GM13976 (cell line): Measurements from ENCODE around the gene TACR2.

ENCODE experiments used
- DNase-seq: peaks from one replicate; pipeline ENCODE4 v3.0.0; 2012; ENCODE audit warnings: low spot score
- in situ Hi-C: fragments of 300-500 bp; cut with MboI; formaldehyde crosslinking; loops from one replicate; pipeline ENCODE4 v1.12.0; 2022; ENCODE audit warnings: low sequenced_read_pairs, mixed read lengths, inconsistent platforms; ENCODE audit not compliant: unreplicated experiment
- TF ChIP-seq, protein P1 (sequence below): IDR thresholded peaks from 2 replicates; pipeline ENCODE4 v1.5.1; 2012; ENCODE audit warnings: borderline replicate concordance, mild to moderate bottlenecking; ENCODE audit not compliant: insufficient read depth; ENCODE audit errors: extremely low read depth, missing control alignments, control extremely low read depth

The TACR2 gene

DNA sequence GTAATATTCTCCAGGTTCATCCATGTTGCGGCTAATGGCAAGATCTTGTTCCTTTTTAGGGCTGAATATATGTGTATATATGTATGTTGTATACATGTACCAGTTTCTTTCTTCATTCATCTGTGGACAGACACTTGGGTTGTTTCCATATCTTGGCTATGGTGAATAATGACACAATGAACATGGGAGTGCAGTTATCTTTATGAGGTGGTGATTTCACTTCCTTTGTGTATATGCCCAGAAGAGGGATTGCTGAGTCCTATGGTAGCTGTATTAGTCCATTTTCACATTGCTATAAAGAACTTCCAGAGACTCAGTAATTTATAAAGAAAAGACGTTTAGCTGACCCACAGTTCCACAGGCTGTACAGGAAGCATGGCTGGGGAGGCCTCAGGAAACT lies 17.5 kb upstream of the TACR2 start:
- in situ Hi-C loops: no loop called here
- DNase-seq: no peak
- TF ChIP-seq, protein P1, sequence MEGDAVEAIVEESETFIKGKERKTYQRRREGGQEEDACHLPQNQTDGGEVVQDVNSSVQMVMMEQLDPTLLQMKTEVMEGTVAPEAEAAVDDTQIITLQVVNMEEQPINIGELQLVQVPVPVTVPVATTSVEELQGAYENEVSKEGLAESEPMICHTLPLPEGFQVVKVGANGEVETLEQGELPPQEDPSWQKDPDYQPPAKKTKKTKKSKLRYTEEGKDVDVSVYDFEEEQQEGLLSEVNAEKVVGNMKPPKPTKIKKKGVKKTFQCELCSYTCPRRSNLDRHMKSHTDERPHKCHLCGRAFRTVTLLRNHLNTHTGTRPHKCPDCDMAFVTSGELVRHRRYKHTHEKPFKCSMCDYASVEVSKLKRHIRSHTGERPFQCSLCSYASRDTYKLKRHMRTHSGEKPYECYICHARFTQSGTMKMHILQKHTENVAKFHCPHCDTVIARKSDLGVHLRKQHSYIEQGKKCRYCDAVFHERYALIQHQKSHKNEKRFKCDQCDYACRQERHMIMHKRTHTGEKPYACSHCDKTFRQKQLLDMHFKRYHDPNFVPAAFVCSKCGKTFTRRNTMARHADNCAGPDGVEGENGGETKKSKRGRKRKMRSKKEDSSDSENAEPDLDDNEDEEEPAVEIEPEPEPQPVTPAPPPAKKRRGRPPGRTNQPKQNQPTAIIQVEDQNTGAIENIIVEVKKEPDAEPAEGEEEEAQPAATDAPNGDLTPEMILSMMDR: no peak

DNA sequence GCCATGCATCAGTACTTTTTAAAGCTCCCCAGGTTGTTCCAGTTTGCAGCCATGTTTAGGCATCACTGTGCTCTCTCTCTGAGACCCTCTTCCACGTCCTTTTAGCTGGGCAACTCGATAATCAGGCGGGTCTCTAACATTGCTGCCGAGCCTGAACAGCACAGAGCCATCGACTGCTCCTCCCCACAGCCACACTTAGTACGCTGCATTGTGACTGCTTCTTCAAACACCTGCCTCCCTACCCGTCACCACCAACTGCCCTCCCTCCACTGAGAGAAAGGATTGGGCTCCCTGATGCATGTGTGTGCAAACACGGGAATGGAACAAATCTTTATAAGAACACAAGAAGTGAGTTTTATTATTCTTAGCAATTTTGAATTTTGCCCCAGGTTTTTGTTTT lies 11.4 kb upstream of the TACR2 start:
- DNase-seq: no peak
- in situ Hi-C loops: loop anchor here (10.0 kb wide), 1 partner anchor 77 kb away; no protein-coding TSS in a partner anchor
- TF ChIP-seq, protein P1: no peak

DNA sequence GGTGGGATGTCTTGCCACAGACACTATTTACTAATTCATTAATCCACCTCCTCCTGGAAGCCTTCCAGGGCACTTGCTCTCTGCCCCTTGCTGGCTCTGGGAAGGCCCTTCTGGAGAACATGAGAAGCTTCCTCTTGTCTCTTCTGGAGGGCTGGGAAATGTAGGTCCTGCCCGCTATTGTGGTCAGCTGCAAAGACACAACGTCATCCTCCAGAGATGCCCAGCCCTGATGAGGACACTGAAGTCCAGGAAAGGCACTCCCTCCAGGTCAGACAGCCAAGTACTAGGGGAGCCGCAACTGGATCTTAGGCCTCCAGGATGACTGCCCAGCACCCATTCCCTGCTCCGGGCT lies 9.6 kb upstream of the TACR2 start:
- in situ Hi-C loops: loop anchor here (10.0 kb wide), 1 partner anchor 78 kb away; no protein-coding TSS in a partner anchor
- TF ChIP-seq, protein P1: no peak
- no peak for DNase-seq

DNA sequence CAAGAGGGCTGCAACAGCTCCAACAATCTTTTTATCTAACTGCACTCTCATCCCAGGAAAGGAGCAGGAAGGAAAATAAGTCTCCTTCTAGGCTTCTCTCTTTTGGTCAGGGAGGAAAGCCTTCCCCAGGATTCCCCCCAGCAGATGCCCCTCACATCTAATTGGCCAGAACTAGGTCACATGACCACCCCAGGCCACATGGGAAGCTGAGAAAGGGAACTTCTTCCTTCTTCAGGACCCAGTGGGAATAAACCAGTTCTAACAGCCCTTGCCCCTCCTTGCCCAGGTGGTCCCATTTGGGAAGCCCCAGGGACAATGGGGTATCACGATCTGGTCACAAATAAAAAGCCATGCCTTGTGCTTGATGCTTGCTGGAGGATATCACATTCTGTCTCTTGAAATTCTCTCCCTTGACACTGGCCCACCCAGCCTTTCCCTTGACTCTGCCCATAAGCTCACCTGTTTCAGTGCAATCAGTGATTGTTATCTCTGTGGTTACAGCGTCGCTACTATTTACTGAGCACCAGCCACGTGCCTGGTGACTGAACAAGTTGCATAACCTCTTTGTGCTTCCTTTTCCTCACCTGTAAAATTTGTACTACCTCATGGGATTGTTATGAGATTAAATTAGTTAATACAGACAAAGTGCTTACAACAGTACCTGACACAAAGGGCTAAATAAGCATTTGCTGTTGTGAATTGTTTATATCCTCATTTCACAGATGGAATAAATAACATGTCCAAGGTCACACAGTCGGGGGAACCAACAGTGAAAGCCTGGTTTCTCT lies 9.0 kb upstream of the TACR2 start:
- in situ Hi-C loops: loop anchor here (10.0 kb wide), 1 partner anchor 79 kb away; no protein-coding TSS in a partner anchor
- TF ChIP-seq, protein P1: no peak

DNA sequence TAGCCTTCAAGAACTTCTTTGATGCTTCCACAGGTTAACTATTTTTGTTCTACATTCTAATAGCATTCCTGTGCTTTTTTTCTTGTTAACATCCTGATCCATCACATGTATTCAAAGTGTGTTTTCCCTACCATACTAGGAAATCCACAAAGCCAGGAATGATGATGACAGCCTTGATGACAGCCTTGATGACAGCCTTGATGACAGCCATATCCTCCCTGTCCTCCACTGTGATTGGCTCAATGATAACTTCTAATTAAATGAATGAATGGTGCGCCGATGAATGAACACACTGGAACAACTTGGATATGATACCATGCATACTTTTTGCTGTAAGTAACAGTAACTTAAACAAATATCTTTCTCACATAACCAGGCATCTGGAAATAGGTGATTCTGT lies 8.3 kb upstream of the TACR2 start:
- in situ Hi-C loops: loop anchor here (10.0 kb wide), 1 partner anchor 80 kb away; no protein-coding TSS in a partner anchor
- TF ChIP-seq, protein P1: no peak
- DNase-seq: no peak

More for the DNA sequence above, 9.0 kb upstream of the TACR2 start:
- no peak for DNase-seq

DNA sequence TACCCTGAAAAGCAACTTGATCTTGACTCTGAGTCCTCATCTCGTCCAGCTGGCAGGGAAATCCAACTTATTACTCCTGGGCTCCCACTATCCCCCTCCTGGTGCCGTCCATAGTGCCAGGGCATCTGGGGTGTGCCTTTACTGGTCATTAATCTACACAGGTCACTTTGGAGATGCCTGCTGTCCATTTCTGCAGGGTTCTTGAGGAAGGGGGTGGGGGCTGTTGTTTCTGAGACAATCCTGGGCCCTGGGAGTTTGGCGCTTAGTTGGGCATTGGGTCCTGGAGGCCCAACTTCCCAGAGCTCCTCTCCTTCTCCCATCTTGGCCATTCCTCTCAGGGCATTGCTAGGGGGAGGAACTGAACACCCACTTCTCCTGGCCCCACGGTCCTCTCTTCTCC lies 6.0 kb upstream of the TACR2 start:
- in situ Hi-C loops: loop anchor here (10.0 kb wide), 1 partner anchor 82 kb away; no protein-coding TSS in a partner anchor

More for the DNA sequence above, 6.0 kb upstream of the TACR2 start:
- DNase-seq: no peak
- TF ChIP-seq, protein P1: no peak
